ENCODE data around the gene PHOSPHO2.
A peak's percentile ranks its signal among the peaks of the same experiment; 100 is the strongest.
"Not testable (repeated sequence)": the region's sequence is repeated elsewhere in the genome, so short reads cannot be mapped to it uniquely, and the experiment has no call there.

PHOSPHO2 gene

DNA sequence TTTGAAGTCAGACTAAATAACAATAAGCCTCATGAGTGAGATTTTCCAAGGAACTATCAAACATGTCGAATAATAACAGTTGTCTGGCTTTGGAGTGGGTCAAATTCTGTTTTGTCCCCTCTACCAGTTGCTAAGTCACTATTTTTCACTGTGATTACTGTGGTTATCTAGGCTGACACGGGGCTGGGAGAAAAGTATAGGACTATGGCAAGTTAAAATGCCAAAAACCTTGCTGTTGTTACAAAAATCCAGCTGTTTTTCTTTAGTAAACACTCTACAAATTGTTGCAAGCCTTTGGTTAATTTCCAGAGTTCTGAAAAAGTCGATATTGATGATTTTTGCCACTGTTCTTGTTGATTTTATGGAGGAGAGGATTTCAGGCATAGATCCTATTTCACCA is 1.6 kb upstream of the PHOSPHO2 start:
- in situ Hi-C loops (cut with HindIII; ENCODE audit: low pct_unique_long_range_greater_than_20kb, low sequenced_read_pairs), result no loop called here
- no peak for DNase-seq (ENCODE audit: low read depth in 1 of 2, low spot score in 1 of 2)
- no peak for TF ChIP-seq JUND (IDR thresholded peaks at IDR 0.05; ENCODE audit: low read depth)

DNA sequence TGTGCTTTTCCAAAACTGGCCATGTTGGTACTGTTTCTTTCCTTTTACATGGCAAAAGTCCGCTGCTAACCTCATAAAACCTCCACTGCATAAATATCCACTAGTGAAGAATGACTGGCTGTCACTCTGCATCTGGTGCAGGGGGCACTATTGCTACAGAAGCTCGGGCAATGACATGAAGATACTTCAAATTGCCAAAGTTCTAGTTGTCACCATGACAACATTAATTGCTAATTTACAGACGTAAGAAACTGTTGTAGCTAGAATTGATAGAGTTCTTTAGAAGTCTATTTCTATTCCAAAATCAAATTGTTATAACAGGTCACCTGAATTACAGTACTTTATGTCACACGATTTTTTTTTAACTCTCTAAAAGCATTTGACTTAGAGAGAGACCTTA is 909 bp upstream of the PHOSPHO2 start:
- in situ Hi-C loops (cut with HindIII; ENCODE audit: low pct_unique_long_range_greater_than_20kb, low sequenced_read_pairs), result no loop called here
- peak; percentile 4 to 19 for DNase-seq (ENCODE audit: low read depth in 1 of 2, low spot score in 1 of 2)
- no peak for TF ChIP-seq JUND (IDR thresholded peaks at IDR 0.05; ENCODE audit: low read depth)

- in situ Hi-C loops (cut with HindIII; ENCODE audit: low pct_unique_long_range_greater_than_20kb, low sequenced_read_pairs), result no loop called here
- no peak for DNase-seq (ENCODE audit: low read depth in 1 of 2, low spot score in 1 of 2)
- TF ChIP-seq JUND (IDR thresholded peaks at IDR 0.05; ENCODE audit: low read depth), result no peak
These were observed 608 bp downstream of the PHOSPHO2 start for GRCh38 chr2:169694894-169695260.

DNA sequence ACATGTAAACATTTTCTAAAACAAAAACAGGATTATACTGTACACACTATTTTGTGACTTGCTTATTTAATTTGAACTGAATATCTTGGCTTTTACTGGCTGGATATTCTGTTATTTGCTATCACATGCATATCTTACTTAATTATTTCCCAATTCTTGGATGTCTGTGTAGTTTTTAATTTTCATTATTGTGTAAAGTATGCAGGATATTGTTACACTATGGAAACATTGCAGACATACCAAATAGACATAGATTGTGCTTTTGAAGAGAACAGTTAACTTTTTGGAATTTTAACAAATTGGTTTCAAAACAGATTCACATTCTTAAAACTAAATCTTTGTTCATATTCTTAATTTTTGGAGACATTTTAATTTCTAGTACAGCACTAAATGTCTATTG is 2.1 kb downstream of the PHOSPHO2 start:
- TF ChIP-seq JUND (IDR thresholded peaks at IDR 0.05; ENCODE audit: low read depth), result no peak
- no peak for DNase-seq (ENCODE audit: low read depth in 1 of 2, low spot score in 1 of 2)
- in situ Hi-C loops (cut with HindIII; ENCODE audit: low pct_unique_long_range_greater_than_20kb, low sequenced_read_pairs), result no loop called here

- DNase-seq (ENCODE audit: low read depth in 1 of 2, low spot score in 1 of 2); in situ Hi-C loops (cut with HindIII; ENCODE audit: low pct_unique_long_range_greater_than_20kb, low sequenced_read_pairs): not testable (repeated sequence)
These were observed 4.9 kb downstream of the PHOSPHO2 start for GRCh38 chr2:169699173-169699572.

DNA sequence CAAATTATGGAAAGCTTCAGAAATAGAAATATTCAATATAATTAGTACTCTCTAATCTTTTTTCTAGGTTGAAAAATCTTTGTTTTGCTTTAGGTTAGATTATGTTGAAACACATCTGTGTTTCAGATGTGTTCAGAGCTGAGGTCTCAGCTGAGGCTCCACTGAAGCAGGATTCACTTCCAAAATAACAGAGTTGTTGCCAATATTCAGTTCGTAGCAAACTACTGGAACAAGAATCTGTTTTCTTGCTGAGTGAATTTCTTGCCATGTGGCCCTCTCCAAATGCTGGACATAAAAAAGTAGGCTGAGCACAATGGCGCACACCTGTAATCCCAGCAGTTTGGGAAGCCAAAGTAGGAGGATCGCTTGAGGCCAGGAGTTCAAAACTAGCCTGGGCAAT is 8.7 kb downstream of the PHOSPHO2 start:
- TF ChIP-seq JUND (IDR thresholded peaks at IDR 0.05; ENCODE audit: low read depth), result no peak
- in situ Hi-C loops (cut with HindIII; ENCODE audit: low pct_unique_long_range_greater_than_20kb, low sequenced_read_pairs), result no loop called here
- no peak for DNase-seq (ENCODE audit: low read depth in 1 of 2, low spot score in 1 of 2)

DNA sequence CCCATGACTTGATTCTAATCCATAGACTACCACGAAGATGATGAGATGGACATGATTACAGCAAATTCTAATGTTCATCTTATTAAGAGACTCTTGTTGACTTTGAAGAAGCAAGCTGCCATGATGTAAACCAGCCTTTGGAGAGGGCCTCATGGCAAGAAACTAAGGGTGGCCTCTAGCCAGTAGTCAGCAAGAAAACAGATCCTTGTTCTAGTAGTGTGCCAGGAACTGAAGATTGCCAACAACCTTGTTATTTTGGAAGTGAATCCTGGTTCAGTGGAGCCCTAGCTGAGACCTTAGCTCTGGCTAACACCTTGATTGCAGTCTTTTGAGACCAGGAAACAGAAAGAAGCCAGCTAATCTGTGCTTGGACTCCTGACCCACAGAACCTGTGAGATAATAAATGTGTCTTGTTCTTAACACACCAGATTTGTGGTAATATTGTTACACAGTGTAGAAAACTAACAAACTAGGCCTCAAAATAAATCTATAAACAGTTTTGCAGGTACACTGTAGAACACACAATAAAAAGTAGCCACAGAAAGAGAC is 10.0 kb downstream of the PHOSPHO2 start:
- no peak for DNase-seq (ENCODE audit: low read depth in 1 of 2, low spot score in 1 of 2)
- in situ Hi-C loops (cut with HindIII; ENCODE audit: low pct_unique_long_range_greater_than_20kb, low sequenced_read_pairs), result no loop called here
- TF ChIP-seq JUND (IDR thresholded peaks at IDR 0.05; ENCODE audit: low read depth), result no peak

- TF ChIP-seq JUND (IDR thresholded peaks at IDR 0.05; ENCODE audit: low read depth), result no peak
- DNase-seq (ENCODE audit: low read depth in 1 of 2, low spot score in 1 of 2), result no peak
- in situ Hi-C loops (cut with HindIII; ENCODE audit: low pct_unique_long_range_greater_than_20kb, low sequenced_read_pairs), result no loop called here
These were observed 11.7 kb downstream of the PHOSPHO2 start for GRCh38 chr2:169705927-169706326.

DNA sequence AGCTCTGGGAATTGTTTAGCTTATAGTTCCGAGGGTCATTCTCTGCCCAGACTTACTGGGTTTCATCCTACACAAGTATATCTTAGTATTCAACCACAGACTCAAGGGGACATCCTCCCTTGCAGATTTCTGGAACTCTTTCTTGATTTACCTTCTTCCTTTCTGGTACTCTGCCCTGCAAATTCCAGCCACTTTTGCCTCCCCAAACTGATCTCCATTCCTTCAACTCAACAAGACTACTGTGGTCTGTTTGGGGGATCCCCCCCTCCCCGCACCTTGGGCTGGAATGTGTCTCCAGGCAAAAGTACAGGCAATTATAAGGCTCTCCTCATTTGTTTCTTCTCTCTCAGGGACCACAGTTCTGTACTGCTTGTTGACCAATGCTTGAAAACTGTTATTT is 13.4 kb downstream of the PHOSPHO2 start:
- in situ Hi-C loops (cut with HindIII; ENCODE audit: low pct_unique_long_range_greater_than_20kb, low sequenced_read_pairs), result no loop called here
- no peak for DNase-seq (ENCODE audit: low read depth in 1 of 2, low spot score in 1 of 2)
- TF ChIP-seq JUND (IDR thresholded peaks at IDR 0.05; ENCODE audit: low read depth), result no peak

DNA sequence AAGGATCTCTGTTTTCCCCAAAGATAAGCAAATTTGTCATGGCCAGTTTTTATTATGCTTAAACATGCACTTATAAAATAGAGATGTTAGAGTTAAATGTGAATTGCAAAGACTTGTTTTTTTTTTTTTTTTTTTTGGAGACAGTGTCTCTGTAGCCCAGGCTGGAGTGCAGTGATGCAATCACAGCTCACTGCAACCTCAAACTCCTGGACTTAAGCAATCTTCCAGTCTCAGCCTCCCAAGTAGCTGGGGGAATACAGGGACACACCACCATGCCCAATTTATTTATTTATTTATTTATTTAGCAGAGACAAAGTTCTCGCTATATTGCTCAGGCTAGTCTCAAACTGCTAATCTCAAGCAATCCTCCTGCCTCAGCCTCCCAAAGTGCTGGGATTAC is 15.1 kb downstream of the PHOSPHO2 start:
- no peak for TF ChIP-seq JUND (IDR thresholded peaks at IDR 0.05; ENCODE audit: low read depth)
- in situ Hi-C loops (cut with HindIII; ENCODE audit: low pct_unique_long_range_greater_than_20kb, low sequenced_read_pairs), result no loop called here
- no peak for DNase-seq (ENCODE audit: low read depth in 1 of 2, low spot score in 1 of 2)

DNA sequence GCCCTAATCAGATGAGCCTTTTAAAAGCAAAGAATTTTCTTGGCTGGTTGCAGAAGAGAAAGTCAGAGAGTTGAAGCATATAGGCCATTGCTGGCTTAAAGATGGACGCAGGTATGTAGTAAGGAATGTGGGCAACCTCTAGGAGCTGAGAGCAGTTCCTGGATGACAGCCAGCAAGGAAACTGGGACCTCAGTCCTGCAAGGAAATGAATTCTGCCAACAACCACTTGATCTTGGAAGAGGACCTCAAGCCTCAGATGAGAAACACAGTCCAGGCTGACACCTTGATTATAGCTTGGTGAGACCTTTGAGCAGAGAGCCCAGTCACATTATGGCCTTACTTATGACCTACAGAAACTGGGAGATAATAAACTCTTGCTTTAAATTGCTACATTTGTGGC is 15.7 kb downstream of the PHOSPHO2 start:
- no peak for TF ChIP-seq JUND (IDR thresholded peaks at IDR 0.05; ENCODE audit: low read depth)
- DNase-seq (ENCODE audit: low read depth in 1 of 2, low spot score in 1 of 2), result no peak
- in situ Hi-C loops (cut with HindIII; ENCODE audit: low pct_unique_long_range_greater_than_20kb, low sequenced_read_pairs), result no loop called here

DNA sequence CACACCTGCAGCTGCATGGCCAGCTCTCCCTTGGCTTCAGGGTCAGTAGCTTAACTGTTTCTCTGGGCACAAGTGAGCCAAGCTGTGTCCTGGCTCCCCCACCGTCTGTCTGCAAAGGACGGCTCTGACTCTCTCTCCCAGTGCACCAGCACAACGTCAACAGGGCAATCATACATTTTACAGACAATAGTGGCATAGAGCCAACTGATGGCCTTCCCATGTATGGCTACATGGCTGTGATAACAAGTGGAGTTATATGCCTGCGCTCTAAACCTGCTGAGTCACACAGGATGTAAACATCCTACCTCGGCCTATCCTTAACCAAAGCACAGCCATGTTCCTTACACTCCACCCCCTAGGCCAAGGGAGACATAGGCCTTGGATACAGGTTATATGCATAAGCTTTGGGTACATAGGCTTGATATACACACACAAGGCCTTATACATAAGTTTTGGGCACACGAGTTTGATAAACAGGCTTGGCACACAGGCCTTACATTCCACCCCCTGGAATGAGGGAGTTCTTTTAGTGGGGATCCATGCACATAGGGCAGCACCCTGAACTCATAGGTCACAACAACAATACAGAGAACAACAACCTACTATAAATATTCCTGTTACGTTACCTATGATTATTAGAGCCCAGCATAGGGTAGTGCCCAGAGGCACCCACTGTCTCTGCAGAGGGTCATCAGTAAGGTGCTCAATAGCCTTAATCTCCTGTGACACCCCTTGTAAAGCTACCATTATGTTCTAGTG is 17.7 kb downstream of the PHOSPHO2 start:
- DNase-seq (ENCODE audit: low read depth in 1 of 2, low spot score in 1 of 2), result no peak
- in situ Hi-C loops (cut with HindIII; ENCODE audit: low pct_unique_long_range_greater_than_20kb, low sequenced_read_pairs), result no loop called here
- TF ChIP-seq JUND (IDR thresholded peaks at IDR 0.05; ENCODE audit: low read depth), result no peak

- no peak for TF ChIP-seq JUND (IDR thresholded peaks at IDR 0.05; ENCODE audit: low read depth)
- no peak for DNase-seq (ENCODE audit: low read depth in 1 of 2, low spot score in 1 of 2)
- in situ Hi-C loops (cut with HindIII; ENCODE audit: low pct_unique_long_range_greater_than_20kb, low sequenced_read_pairs), result no loop called here
These were observed 18.5 kb downstream of the PHOSPHO2 start for GRCh38 chr2:169712791-169713227.

- in situ Hi-C loops (cut with HindIII; ENCODE audit: low pct_unique_long_range_greater_than_20kb, low sequenced_read_pairs), result no loop called here
- no peak for DNase-seq (ENCODE audit: low read depth in 1 of 2, low spot score in 1 of 2)
- TF ChIP-seq JUND (IDR thresholded peaks at IDR 0.05; ENCODE audit: low read depth), result no peak
These were observed 19.1 kb downstream of the PHOSPHO2 start for GRCh38 chr2:169713331-169713730.

Data from T47D (cell line).